Activated CD4-positive, alpha-beta T cell treated with anti-CD3 and anti-CD28 coated beads for 1 hour (primary cell): ENCODE results near the gene EDN1.
"Not testable (repeated sequence)": the region's sequence is repeated elsewhere in the genome, so short reads cannot be mapped to it uniquely, and the experiment has no call there.

Experiments
- DNase-seq: peaks from one replicate; pipeline ENCODE4 v3.0.0-alpha.2; 2020

The EDN1 gene

GRCh38 chr6:12328701-12329100, 38.5 kb downstream of the EDN1 start:
- no peak for DNase-seq

- no peak for DNase-seq
Observed at GRCh38 chr6:12331474-12331873, 41.3 kb downstream of the EDN1 start.

- no peak for DNase-seq
Observed at GRCh38 chr6:12331951-12332749, 42.0 kb downstream of the EDN1 start.

GRCh38 chr6:12332750-12333079, 42.6 kb downstream of the EDN1 start:
- DNase-seq = not testable (repeated sequence)

GRCh38 chr6:12333128-12333527, 43.0 kb downstream of the EDN1 start:
- DNase-seq = no peak

- DNase-seq = no peak
Observed at GRCh38 chr6:12334526-12335130, 44.5 kb downstream of the EDN1 start.

- no peak for DNase-seq
Observed at GRCh38 chr6:12335131-12335527, 45.0 kb downstream of the EDN1 start.

GRCh38 chr6:12335717-12336116, 45.6 kb downstream of the EDN1 start:
- DNase-seq = no peak

GRCh38 chr6:12336121-12336971, 46.2 kb downstream of the EDN1 start:
- DNase-seq = no peak

GRCh38 chr6:12339022-12339421, 48.9 kb downstream of the EDN1 start:
- no peak for DNase-seq

- DNase-seq = no peak
Observed at GRCh38 chr6:12339808-12340487, 49.8 kb downstream of the EDN1 start.

GRCh38 chr6:12340488-12340818, 50.3 kb downstream of the EDN1 start:
- DNase-seq = no peak

GRCh38 chr6:12342664-12343063, 52.5 kb downstream of the EDN1 start:
- no peak for DNase-seq

- DNase-seq = no peak
Observed at GRCh38 chr6:12343122-12343439, 52.9 kb downstream of the EDN1 start.

GRCh38 chr6:12343440-12344162, 53.4 kb downstream of the EDN1 start:
- DNase-seq = no peak

GRCh38 chr6:12344296-12344695, 54.1 kb downstream of the EDN1 start:
- no peak for DNase-seq

GRCh38 chr6:12344961-12345693, 55.0 kb downstream of the EDN1 start:
- DNase-seq = no peak

- DNase-seq = no peak
Observed at GRCh38 chr6:12345694-12346058, 55.5 kb downstream of the EDN1 start.
